Measurements from ENCODE around the gene BTBD2. TPM values are rescaled to one million over a fixed set of nuclear protein-coding genes. Genes with fewer than 3 reads are reported as not detected.

BTBD2 gene
- total RNA-seq, 1 experiment from 2014 or later: 81.0 TPM

GRCh38 chr19:1962674-1963073, 52.8 kb downstream of the BTBD2 start:
- no TSS peak for BruUV-seq (replicated peaks)
- Histone ChIP-seq H4K20me1 (ENCODE audit: insufficient read depth) (peaks cover 3% of the 10 kb centered on the region; the same call in 1 of the 2 replicates), H3K27ac (no peak overlapping the region), H3K4me2 (no peak overlapping the region), H2AFZ (no peak overlapping the region), H3K36me3 (ENCODE audit: low read depth) (no peaks in the 10 kb centered on the region), H3K9me2 (ENCODE audit: insufficient read depth) (no peaks in the 10 kb centered on the region), H3K4me3 (no peak overlapping the region), H3K79me2 (ENCODE audit: low read depth) (no peaks in the 10 kb centered on the region), H3K27me3 (ENCODE audit: insufficient read depth, low read depth) (no peaks in the 10 kb centered on the region), H3K4me1 (replicated peaks; ENCODE audit: insufficient read depth) (no peaks in the 10 kb centered on the region), H3K9me3 (ENCODE audit: insufficient read depth, low read depth) (no peaks in the 10 kb centered on the region), H3F3A (ENCODE audit: insufficient read depth, low read depth) (no peaks in the 10 kb centered on the region)
- intact Hi-C loops (cut with micrococcal nuclease; ENCODE audit: unreplicated experiment): no loop called here
- ChIA-PET POLR2A (ENCODE audit: unreplicated experiment) (no interaction called here), CTCF (no interaction called here)
- DNase-seq: no peak
- TF ChIP-seq EZH2 (IDR thresholded peaks at IDR 0.05; ENCODE audit: low read depth) (no peak), CTCF (conservative IDR thresholded peaks at IDR 0.05) (no peak)

- H3K79me2 ChIP-seq (ENCODE audit: low read depth): no peaks in the 10 kb centered on the region
- CTCF ChIA-PET: no interaction called here
- H3K9me2 ChIP-seq (ENCODE audit: insufficient read depth): no peaks in the 10 kb centered on the region
- H3K4me3 ChIP-seq: no peak overlapping the region
- no peaks in the 10 kb centered on the region for H3K27me3 ChIP-seq (ENCODE audit: insufficient read depth, low read depth)
- H3K4me1 ChIP-seq (replicated peaks; ENCODE audit: insufficient read depth): no peaks in the 10 kb centered on the region
- H4K20me1 ChIP-seq (ENCODE audit: insufficient read depth): peaks cover 3% of the 10 kb centered on the region; the same call in 1 of the 2 replicates
- H3F3A ChIP-seq (ENCODE audit: insufficient read depth, low read depth): no peaks in the 10 kb centered on the region
- POLR2A ChIA-PET (ENCODE audit: unreplicated experiment): no interaction called here
- no peak overlapping the region for H3K27ac ChIP-seq
- no peak for TF ChIP-seq EZH2 (IDR thresholded peaks at IDR 0.05; ENCODE audit: low read depth)
- no peak for DNase-seq
- intact Hi-C loops (cut with micrococcal nuclease; ENCODE audit: unreplicated experiment): no loop called here
- no peaks in the 10 kb centered on the region for H3K36me3 ChIP-seq (ENCODE audit: low read depth)
- H2AFZ ChIP-seq: no peak overlapping the region
- H3K9me3 ChIP-seq (ENCODE audit: insufficient read depth, low read depth): no peaks in the 10 kb centered on the region
- H3K4me2 ChIP-seq: no peak overlapping the region
- BruUV-seq (replicated peaks): no TSS peak
Observed at GRCh38 chr19:1961000-1961883, 54.3 kb downstream of the BTBD2 start.

- DNase-seq: no peak
- H3K27ac ChIP-seq: no peak overlapping the region
- H3K4me1 ChIP-seq (replicated peaks; ENCODE audit: insufficient read depth): no peaks in the 10 kb centered on the region
- H3F3A ChIP-seq (ENCODE audit: insufficient read depth, low read depth): no peaks in the 10 kb centered on the region
- no peaks in the 10 kb centered on the region for H3K27me3 ChIP-seq (ENCODE audit: insufficient read depth, low read depth)
- H2AFZ ChIP-seq: no peak overlapping the region
- POLR2A ChIA-PET (ENCODE audit: unreplicated experiment): no interaction called here
- no TSS peak for BruUV-seq (replicated peaks)
- intact Hi-C loops (cut with micrococcal nuclease; ENCODE audit: unreplicated experiment): no loop called here
- CTCF ChIA-PET: no interaction called here
- H3K79me2 ChIP-seq (ENCODE audit: low read depth): no peaks in the 10 kb centered on the region
- H3K9me3 ChIP-seq (ENCODE audit: insufficient read depth, low read depth): no peaks in the 10 kb centered on the region
- H4K20me1 ChIP-seq (ENCODE audit: insufficient read depth): peaks cover 3% of the 10 kb centered on the region
- no peak overlapping the region for H3K4me2 ChIP-seq
- TF ChIP-seq EZH2 (IDR thresholded peaks at IDR 0.05; ENCODE audit: low read depth) (no peak), CTCF (conservative IDR thresholded peaks at IDR 0.05) (no peak)
- no peak overlapping the region for H3K4me3 ChIP-seq
- no peaks in the 10 kb centered on the region for H3K36me3 ChIP-seq (ENCODE audit: low read depth)
- no peaks in the 10 kb centered on the region for H3K9me2 ChIP-seq (ENCODE audit: insufficient read depth)
Observed at GRCh38 chr19:1959928-1960589, 55.5 kb downstream of the BTBD2 start.
